Urinary bladder (tissue), 4 donors: ENCODE data around the gene GPD1. TPM values are rescaled to one million over a fixed set of nuclear protein-coding genes. Genes with fewer than 3 reads are reported as not detected.
"Not testable (repeated sequence)": the region's sequence is repeated elsewhere in the genome, so short reads cannot be mapped to it uniquely, and the experiment has no call there.

Experiments
- DNase-seq: peaks from one replicate; pipeline ENCODE4 v3.0.0-alpha.2; 2015; ENCODE audit errors: extremely low spot score
- H3K27ac ChIP-seq: one replicate; pipeline ENCODE4 v1.5.1; 2013; ENCODE audit warnings: low read depth, mild to moderate bottlenecking, moderate library complexity
- H3K36me3 ChIP-seq: one replicate; pipeline ENCODE4 v1.6.1; 2013; ENCODE audit warnings: mild to moderate bottlenecking, moderate library complexity; ENCODE audit not compliant: insufficient read depth
- H3K4me1 ChIP-seq: one replicate; pipeline ENCODE4 v1.6.1; 2013; ENCODE audit warnings: mild to moderate bottlenecking, moderate library complexity; ENCODE audit not compliant: insufficient read depth
- H3K4me3 ChIP-seq: one replicate; pipeline ENCODE4 v1.5.1; 2013; ENCODE audit warnings: low read depth, low read length
- WGBS: extraction: QIAGEN DNeasy Blood & Tissue Kit; methylation state at CpG from one replicate; pipeline ENCODE4 v1.1.7; 2013; 5-methylcytosine and 5-hydroxymethylcytosine counted together
- polyA plus RNA-seq: library from polyadenylated mRNA; stranded (reverse); fragments of 200-250 nt; gene quantifications from one replicate; pipeline ENCODE4 v1.2.3, GENCODE V29; 2013
- total RNA-seq: library from RNA; depleted of rRNA; stranded (reverse); fragments of >200 nt; gene quantifications from one replicate; pipeline ENCODE4 v1.2.3, GENCODE V29; 2014
- donor health status: healthy with polysubstance abuse.
- donor health status: healthy.

Gene GPD1
- total and polyA plus RNA-seq, 2 donors: 2.2 to 16.0 TPM

GRCh38 chr12:50081096-50081808 is 22.6 kb upstream of the GPD1 start:
- WGBS: 54% methylated on average over 46 of the region's 46 CpGs
- H3K4me1 ChIP-seq: no peaks in the 10 kb centered on the region
- H3K4me3 ChIP-seq: no peak overlapping the region
- DNase-seq: no peak
- no peaks in the 10 kb centered on the region for H3K36me3 ChIP-seq
- no peak overlapping the region for H3K27ac ChIP-seq

- Histone ChIP-seq H3K36me3 (no peaks in the 10 kb centered on the region), H3K4me3 (no peak overlapping the region), H3K4me1 (no peaks in the 10 kb centered on the region), H3K27ac (no peak overlapping the region)
- WGBS: 80% methylated on average over 7 of the region's 7 CpGs
- DNase-seq: no peak
Observed at GRCh38 chr12:50082644-50083043, 21.2 kb upstream of the GPD1 start.

GRCh38 chr12:50083301-50083700 is 20.5 kb upstream of the GPD1 start:
- no peak overlapping the region for H3K27ac ChIP-seq
- no peaks in the 10 kb centered on the region for H3K36me3 ChIP-seq
- H3K4me1 ChIP-seq: no peaks in the 10 kb centered on the region
- no peak overlapping the region for H3K4me3 ChIP-seq
- WGBS: 81% methylated on average over 1 of the region's 1 CpG
- DNase-seq: no peak

GRCh38 chr12:50084409-50084774 is 19.4 kb upstream of the GPD1 start:
- not testable (repeated sequence) for H3K36me3 ChIP-seq, DNase-seq, H3K4me1 ChIP-seq
- 38% methylated on average over 7 of the region's 7 CpGs for WGBS
- Histone ChIP-seq H3K27ac (peak overlapping the region; percentile 94), H3K4me3 (peak overlapping the region; percentile 80)

- peak within 1 kb of the TSS; percentile 80 for H3K4me3 ChIP-seq
- H3K4me1 ChIP-seq: no peaks in the 10 kb centered on the region
- H3K36me3 ChIP-seq: peaks cover under 1% of the 10 kb centered on the region
- WGBS: under 1% methylated on average over 69 of the region's 69 CpGs
- DNase-seq: peak; percentile 62
- peak within 1 kb of the TSS; percentile 94 for H3K27ac ChIP-seq
Observed at GRCh38 chr12:50084775-50085614, 18.8 kb upstream of the GPD1 start, which contains the start of gene SMARCD1. Gene SMARCD1, plus strand, starts transcription at chr12:50085342. Its CDS starts 28 bp downstream, at chr12:50085370.

- peak overlapping the region; percentile 42 for H3K27ac ChIP-seq
- DNase-seq: no peak
- WGBS: 6% methylated on average over 8 of the region's 8 CpGs
- no peaks in the 10 kb centered on the region for H3K4me1 ChIP-seq
- H3K36me3 ChIP-seq: peaks cover 5% of the 10 kb centered on the region
- H3K4me3 ChIP-seq: peak overlapping the region; percentile 80
Observed at GRCh38 chr12:50085615-50086072, 18.2 kb upstream of the GPD1 start.

GRCh38 chr12:50086148-50086547 is 17.7 kb upstream of the GPD1 start:
- DNase-seq: no peak
- Histone ChIP-seq H3K27ac (no peak overlapping the region), H3K4me1 (no peaks in the 10 kb centered on the region), H3K36me3 (peaks cover 5% of the 10 kb centered on the region), H3K4me3 (peak overlapping the region; percentile 80)
- WGBS: 75% methylated on average over 5 of the region's 5 CpGs

GRCh38 chr12:50087151-50087550 is 16.7 kb upstream of the GPD1 start:
- Histone ChIP-seq H3K4me1 (no peaks in the 10 kb centered on the region), H3K4me3 (no peak overlapping the region), H3K27ac (no peak overlapping the region), H3K36me3 (peaks cover 5% of the 10 kb centered on the region)
- WGBS: 87% methylated on average over 9 of the region's 9 CpGs
- no peak for DNase-seq

GRCh38 chr12:50087995-50088394 is 15.8 kb upstream of the GPD1 start:
- WGBS: 69% methylated on average over 3 of the region's 3 CpGs
- H3K4me3 ChIP-seq: no peak overlapping the region
- no peaks in the 10 kb centered on the region for H3K4me1 ChIP-seq
- H3K36me3 ChIP-seq: peaks cover 5% of the 10 kb centered on the region
- no peak overlapping the region for H3K27ac ChIP-seq
- DNase-seq: no peak

GRCh38 chr12:50088577-50089335 is 15.1 kb upstream of the GPD1 start:
- WGBS: 31% methylated on average over 3 of the region's 3 CpGs
- Histone ChIP-seq H3K4me3 (no peak overlapping the region), H3K36me3 (peaks cover 5% of the 10 kb centered on the region), H3K27ac (no peak overlapping the region), H3K4me1 (no peaks in the 10 kb centered on the region)
- no peak for DNase-seq

GRCh38 chr12:50089730-50090129 is 14.1 kb upstream of the GPD1 start:
- Histone ChIP-seq H3K4me3 (no peak overlapping the region), H3K27ac (no peak overlapping the region), H3K4me1 (no peaks in the 10 kb centered on the region), H3K36me3 (peaks cover 5% of the 10 kb centered on the region)
- WGBS: 94% methylated on average over 7 of the region's 7 CpGs
- no peak for DNase-seq

- peaks cover 5% of the 10 kb centered on the region for H3K36me3 ChIP-seq
- H3K4me1 ChIP-seq: no peaks in the 10 kb centered on the region
- no peak for DNase-seq
- 90% methylated on average over 5 of the region's 5 CpGs for WGBS
- no peak overlapping the region for H3K27ac ChIP-seq
- H3K4me3 ChIP-seq: no peak overlapping the region
Observed at GRCh38 chr12:50090391-50090790, 13.4 kb upstream of the GPD1 start.

- peaks cover 2% of the 10 kb centered on the region for H3K36me3 ChIP-seq
- H3K27ac ChIP-seq: no peak overlapping the region
- H3K4me1 ChIP-seq: no peaks in the 10 kb centered on the region
- DNase-seq: no peak
- H3K4me3 ChIP-seq: no peak overlapping the region
- 89% methylated on average over 6 of the region's 6 CpGs for WGBS
Observed at GRCh38 chr12:50097952-50098351, 5.9 kb upstream of the GPD1 start.
